HUES64 (cell line): ENCODE results near the gene NECAP2.
"Not testable (repeated sequence)": the region's sequence is repeated elsewhere in the genome, so short reads cannot be mapped to it uniquely, and the experiment has no call there.

Source experiments
- H3K27ac ChIP-seq: 2 replicates; pipeline ENCODE4 v1.7.0; 2013; ENCODE audit warnings: low read depth, low read length, inconsistent platforms
- H3K27me3 ChIP-seq: 2 replicates; pipeline ENCODE4 v1.6.1; 2013; ENCODE audit warnings: mild to moderate bottlenecking, low read length; ENCODE audit not compliant: insufficient read depth
- H3K36me3 ChIP-seq: 2 replicates; pipeline ENCODE4 v1.6.1; 2013; ENCODE audit warnings: mild to moderate bottlenecking, low read length; ENCODE audit not compliant: insufficient read depth
- H3K4me1 ChIP-seq: 2 replicates; pipeline ENCODE4 v1.6.1; 2013; ENCODE audit warnings: mild to moderate bottlenecking, low read length, moderate library complexity; ENCODE audit not compliant: insufficient read depth
- H3K4me3 ChIP-seq: 2 replicates; pipeline ENCODE4 v1.5.1; 2013; ENCODE audit warnings: mild to moderate bottlenecking, low read length, moderate library complexity
- H3K9ac ChIP-seq: 2 replicates; pipeline ENCODE4 v1.6.1; 2013; ENCODE audit warnings: mild to moderate bottlenecking, low read depth, low read length
- H3K9me3 ChIP-seq: 2 replicates; pipeline ENCODE4 v1.6.1; 2013; ENCODE audit warnings: low read depth, low read length; ENCODE audit not compliant: insufficient read depth
- WGBS: fragments of 150-250, 120-280 bp; methylation state at CpG from one replicate; pipeline ENCODE4 v1.1.7; 2013; ENCODE audit warnings: missing lambda C conversion rate; 5-methylcytosine and 5-hydroxymethylcytosine counted together

NECAP2 gene

DNA sequence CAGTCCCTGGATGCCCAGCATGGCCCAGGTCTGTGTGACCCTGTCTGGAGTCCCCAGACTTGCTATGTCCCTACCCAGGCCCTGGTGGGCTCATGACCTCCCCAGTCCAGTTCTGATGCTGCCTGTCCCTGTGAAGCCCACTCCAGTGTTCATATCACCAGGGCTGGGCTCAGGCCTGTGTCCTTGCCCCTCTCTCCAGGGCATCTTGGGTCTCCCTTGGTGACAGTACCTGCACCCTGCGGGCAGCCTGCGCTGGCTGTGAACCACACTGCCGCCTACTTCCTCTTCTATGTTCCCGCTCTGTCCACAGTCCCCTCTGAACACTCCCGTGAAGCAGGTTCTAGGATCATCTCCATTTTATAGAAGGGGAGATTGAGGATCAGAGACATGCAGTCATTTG, 60.5 kb downstream of the NECAP2 start:
- not testable (repeated sequence) for H3K4me3 ChIP-seq, H3K4me1 ChIP-seq, H3K9me3 ChIP-seq, H3K27me3 ChIP-seq, H3K36me3 ChIP-seq, H3K9ac ChIP-seq, H3K27ac ChIP-seq
- WGBS, result 94% methylated on average over 5 of the region's 5 CpGs

- WGBS, result 79% methylated on average over 8 of the region's 8 CpGs
- H3K9ac ChIP-seq, H3K9me3 ChIP-seq, H3K27ac ChIP-seq, H3K4me3 ChIP-seq, H3K27me3 ChIP-seq, H3K4me1 ChIP-seq, H3K36me3 ChIP-seq: not testable (repeated sequence)
Observed at GRCh38 chr1:16501446-16501845, 60.9 kb downstream of the NECAP2 start.

DNA sequence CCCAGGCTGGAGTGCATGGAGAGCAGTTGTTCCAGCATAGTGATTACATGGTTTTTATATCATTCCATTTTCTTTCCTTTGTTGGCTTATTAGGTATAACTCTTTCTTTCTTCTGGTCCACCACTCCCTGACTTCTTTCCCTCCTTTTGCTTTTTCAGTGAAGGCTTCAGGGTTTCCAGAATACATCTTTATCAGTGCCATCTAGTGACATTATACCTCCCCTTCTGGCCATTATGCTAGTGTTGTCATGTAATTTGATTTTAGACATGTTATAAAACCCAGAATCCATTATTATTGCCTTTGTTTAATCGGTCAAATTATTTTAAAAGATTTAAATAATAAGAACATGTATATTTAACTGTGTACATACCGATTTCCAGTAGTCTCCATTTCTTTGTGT, 63.0 kb downstream of the NECAP2 start:
- WGBS, result 100% methylated on average over 1 of the region's 2 CpGs
- no peaks in the 10 kb centered on the region for H3K4me1 ChIP-seq
- no peaks in the 10 kb centered on the region for H3K9me3 ChIP-seq
- no peaks in the 10 kb centered on the region for H3K36me3 ChIP-seq
- H3K4me3 ChIP-seq, result no peak overlapping the region
- no peak overlapping the region for H3K9ac ChIP-seq
- no peaks in the 10 kb centered on the region for H3K27me3 ChIP-seq
- no peak overlapping the region for H3K27ac ChIP-seq

DNA sequence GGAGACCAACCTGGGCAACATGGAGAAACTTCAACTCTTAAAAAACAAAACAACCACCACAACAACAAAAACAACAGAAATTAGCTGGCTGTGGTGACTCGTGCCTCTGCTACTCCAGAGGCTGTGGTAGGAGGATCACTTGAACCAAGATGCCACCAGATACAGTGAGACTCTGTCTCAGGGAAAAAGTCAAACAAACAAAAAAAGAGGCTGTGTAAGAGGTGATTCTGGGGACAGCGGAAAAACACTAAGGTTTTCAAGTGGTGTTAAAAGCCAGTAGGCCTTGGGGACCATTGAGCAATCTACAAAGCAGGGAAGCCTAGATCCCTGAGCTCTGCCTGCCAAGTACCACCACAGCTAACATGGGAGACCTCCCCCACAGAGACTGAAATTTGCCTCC, 65.3 kb downstream of the NECAP2 start:
- not testable (repeated sequence) for H3K4me3 ChIP-seq, H3K27me3 ChIP-seq
- 94% methylated on average over 2 of the region's 2 CpGs for WGBS

DNA sequence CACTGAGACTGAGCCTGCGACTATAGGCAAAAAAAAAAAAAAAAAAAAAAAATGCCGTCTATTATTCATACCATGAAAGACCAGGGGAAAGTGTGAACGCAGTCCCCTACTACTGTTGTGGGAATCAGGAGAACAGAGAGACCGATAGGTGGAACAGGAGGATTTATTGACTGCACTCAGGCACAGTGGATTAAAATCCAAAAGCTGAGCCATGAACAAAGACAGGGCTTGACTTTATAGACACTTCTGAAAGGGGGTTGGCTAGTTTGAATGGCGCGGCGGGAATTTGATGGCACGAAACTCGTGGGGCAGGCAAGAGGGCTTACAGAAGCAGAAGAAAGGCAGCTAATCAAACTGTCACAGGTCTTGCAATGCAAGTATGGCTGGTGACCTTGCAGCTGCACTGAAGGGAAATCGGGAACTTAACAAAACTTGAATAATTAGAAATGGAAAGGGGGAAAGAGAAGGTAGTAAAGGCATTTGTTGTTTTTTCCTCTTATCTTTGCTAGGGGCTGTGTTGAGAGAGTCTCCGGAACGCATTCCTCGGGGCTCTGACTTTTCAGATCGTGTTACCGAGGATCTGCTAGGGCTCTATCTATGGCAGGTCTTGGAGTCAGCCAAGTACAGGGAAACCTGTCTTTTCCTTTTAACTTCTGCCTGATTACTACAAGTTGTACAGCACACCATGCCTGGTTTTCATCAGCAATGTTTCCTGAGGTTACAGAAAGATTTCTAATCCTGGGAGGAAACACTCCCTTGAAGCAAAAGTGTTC, 66.0 kb downstream of the NECAP2 start:
- WGBS, result 80% methylated on average over 15 of the region's 15 CpGs
- H3K9ac ChIP-seq, H3K4me1 ChIP-seq, H3K27me3 ChIP-seq, H3K4me3 ChIP-seq, H3K9me3 ChIP-seq, H3K27ac ChIP-seq, H3K36me3 ChIP-seq: not testable (repeated sequence)

More for the DNA sequence above, 65.3 kb downstream of the NECAP2 start:
- not testable (repeated sequence) for H3K36me3 ChIP-seq, H3K9ac ChIP-seq, H3K9me3 ChIP-seq, H3K4me1 ChIP-seq, H3K27ac ChIP-seq

GRCh38 chr1:16508861-16509445, 68.4 kb downstream of the NECAP2 start:
- not testable (repeated sequence) for H3K27me3 ChIP-seq, H3K9ac ChIP-seq, H3K4me1 ChIP-seq, H3K9me3 ChIP-seq, H3K27ac ChIP-seq, H3K36me3 ChIP-seq, H3K4me3 ChIP-seq
- WGBS, result 92% methylated on average over 8 of the region's 8 CpGs
